Omental fat pad (tissue), 4 donors: ENCODE results near the gene TAAR5. TPM values are rescaled to one million over a fixed set of nuclear protein-coding genes. Genes with fewer than 3 reads are reported as not detected.
"Not testable (repeated sequence)": the region's sequence is repeated elsewhere in the genome, so short reads cannot be mapped to it uniquely, and the experiment has no call there.

ENCODE experiments used
- ATAC-seq: fragments of 150-250 bp; one replicate; pipeline ENCODE4 v1.9.1; 2016; ENCODE audit warnings: mild to moderate bottlenecking, moderate library complexity; ENCODE audit not compliant: low FRiP score
- DNase-seq: peaks from one replicate; pipeline ENCODE4 v3.0.0-alpha.2; 2019; ENCODE audit warnings: low spot score
- CTCF ChIP-seq, 3 donors: fragments of 450-650 bp; IDR thresholded peaks; one replicate each; pipeline ENCODE4 v1.5.1; 2016 to 2017; ENCODE audit warnings: antibody characterized with exemption in 3 of 3, mild to moderate bottlenecking in 3 of 3, moderate library complexity in 2 of 3
- total RNA-seq, 4 donors: library from RNA; depleted of rRNA; stranded (reverse); fragments of >200 nt; gene quantifications; one replicate each; pipeline ENCODE4 v1.1.0, GENCODE V29; 2016

The TAAR5 gene
- total RNA-seq, 4 donors from 2014 or later: not detected

GRCh38 chr6:132570221-132570777 lies 19.2 kb downstream of the TAAR5 start, which contains the start of gene TAAR6:
Gene TAAR6, plus strand, starts transcription at chr6:132570322. Its CDS starts 0 bp downstream, at chr6:132570322.
- ATAC-seq (no peak), DNase-seq (no peak)
- TF ChIP-seq CTCF (IDR thresholded peaks at IDR 0.05): no peak

- TF ChIP-seq CTCF (IDR thresholded peaks at IDR 0.05): no peak
- no peak for ATAC-seq
- DNase-seq: no peak
Measured at GRCh38 chr6:132569170-132569569, 20.4 kb downstream of the TAAR5 start.

- ATAC-seq: no peak
- no peak for TF ChIP-seq CTCF (IDR thresholded peaks at IDR 0.05)
- DNase-seq: no peak
Measured at GRCh38 chr6:132568611-132569010, 20.9 kb downstream of the TAAR5 start.

GRCh38 chr6:132567566-132567965 lies 22.0 kb downstream of the TAAR5 start:
- ATAC-seq: no peak
- TF ChIP-seq CTCF (IDR thresholded peaks at IDR 0.05): no peak
- no peak for DNase-seq

GRCh38 chr6:132566404-132566803 lies 23.1 kb downstream of the TAAR5 start:
- DNase-seq (no peak), ATAC-seq (no peak)
- no peak for TF ChIP-seq CTCF (IDR thresholded peaks at IDR 0.05)

- ATAC-seq, DNase-seq: not testable (repeated sequence)
Measured at GRCh38 chr6:132560087-132560486, 29.5 kb downstream of the TAAR5 start.

GRCh38 chr6:132552372-132552771 lies 37.2 kb downstream of the TAAR5 start, which contains the start of gene TAAR8:
Gene TAAR8, plus strand, starts transcription at chr6:132552672. Its CDS starts 21 bp downstream, at chr6:132552693.
- no peak for ATAC-seq
- no peak for TF ChIP-seq CTCF (IDR thresholded peaks at IDR 0.05)
- no peak for DNase-seq
